K562 (cell line): Measurements from ENCODE around the gene MEIOB. TPM values are rescaled to one million over a fixed set of nuclear protein-coding genes. Genes with fewer than 3 reads are reported as not detected.
A peak's percentile ranks its signal among the peaks of the same experiment; 100 is the strongest.

ENCODE experiments used
- ATAC-seq: fragments of 200-7000 bp; cut with Tn5 transposase; 3 replicates; pipeline ENCODE4 v1.9.1; 2020; ENCODE audit warnings: moderate library complexity
- BruUV-seq: library from RNA; stranded (reverse); fragments of 400-500 nt; replicated peaks from 2 replicates; lab custom pipeline; 2021; lab: Mats Ljungman, UMichigan
- CTCF ChIA-PET: fragments of 300-600 bp; formaldehyde crosslinking; extraction: SDS; loops from one replicate; lab custom pipeline; 2021; ENCODE audit warnings: low intra/inter-chr PET ratio; lab: Yijun Ruan, JAX
- POLR2A ChIA-PET: fragments of 300-600, 350-650 bp; sonication (Branson Sonifier 250); formaldehyde crosslinking; extraction: SDS; loops from one replicate; lab custom pipeline; 2021; ENCODE audit warnings: antibody characterized with exemption, inconsistent platforms; lab: Yijun Ruan, JAX
- DNase-seq, 4 experiments: peaks; one replicate each; pipeline versions ENCODE4 v3.0.0 to v3.0.0-alpha.2; 2011 to 2018; ENCODE audit warnings: low spot score in 3 of 4, mixed read lengths in 3 of 4; ENCODE audit errors: extremely low read depth in 1 of 4
- FAIRE-seq: peaks from 2 replicates; lab custom pipeline; 2011; peaks lifted over from hg19 to GRCh38; lab: Jason Lieb, UNC
- H2AFZ ChIP-seq: 2 replicates; pipeline ENCODE4 v1.6.0; 2011; ENCODE audit warnings: low read depth, low read length, control low read depth, inconsistent platforms
- H3K27ac ChIP-seq: fragments of 200-600 bp; 3 replicates; pipeline ENCODE4 v1.8.0; 2011; ENCODE audit warnings: low read depth, mild to moderate bottlenecking, control low read depth, inconsistent platforms, low read length, moderate library complexity, mixed read lengths; ENCODE audit errors: extremely low read depth
- H3K27me3 ChIP-seq, 2 experiments: fragments of 300-600 bp in 1 of 2; 2 replicates in 1 of 2; 3 replicates in 1 of 2; pipeline versions ENCODE4 v1.6.0 to v1.8.0; 2011; ENCODE audit warnings: inconsistent platforms in 2 of 2, low read length in 2 of 2, mild to moderate bottlenecking in 1 of 2, mixed read lengths in 1 of 2, moderate library complexity in 1 of 2; ENCODE audit not compliant: control insufficient read depth in 2 of 2, insufficient read depth in 2 of 2
- H3K36me3 ChIP-seq: fragments of 300-600 bp; 3 replicates; pipeline ENCODE4 v1.8.0; 2011; ENCODE audit warnings: mild to moderate bottlenecking, low read length, inconsistent platforms; ENCODE audit not compliant: control insufficient read depth, insufficient read depth
- H3K4me1 ChIP-seq, 2 experiments: fragments of 200-600 bp in 1 of 2; replicated peaks in 1 of 2; 2 replicates in 1 of 2; 3 replicates in 1 of 2; pipeline versions ENCODE4 v1.5.1 to v1.8.0; 2011; ENCODE audit warnings: inconsistent platforms in 2 of 2, low read length in 2 of 2, mild to moderate bottlenecking in 1 of 2, mixed read lengths in 1 of 2, moderate library complexity in 1 of 2; ENCODE audit not compliant: control insufficient read depth in 2 of 2, insufficient read depth in 2 of 2
- H3K4me2 ChIP-seq: 2 replicates; pipeline ENCODE4 v1.6.1; 2011; ENCODE audit warnings: low read length, control low read depth, inconsistent platforms, mixed read lengths; ENCODE audit not compliant: insufficient read depth
- H3K4me3 ChIP-seq: fragments of 200-600 bp; sonication (generic), shearing (Covaris generic); 2 replicates; pipeline ENCODE4 v1.5.1; 2016; ENCODE audit warnings: control low read depth, inconsistent platforms
- H3K79me2 ChIP-seq: fragments of 200-600 bp; 3 replicates; pipeline ENCODE4 v1.8.0; 2011; ENCODE audit warnings: low read length, inconsistent platforms; ENCODE audit not compliant: control insufficient read depth, insufficient read depth
- H3K9ac ChIP-seq, 2 experiments: 2 replicates each; pipeline versions ENCODE4 v1.6.0 to v1.6.1; 2011; ENCODE audit warnings: low read depth in 2 of 2, low read length in 2 of 2, control low read depth in 1 of 2, inconsistent platforms in 1 of 2, mild to moderate bottlenecking in 1 of 2, mixed read lengths in 1 of 2; ENCODE audit not compliant: insufficient read depth in 1 of 2
- H3K9me1 ChIP-seq: one replicate; pipeline ENCODE4 v1.6.0; 2011; ENCODE audit warnings: inconsistent platforms, mild to moderate bottlenecking, low read length, moderate library complexity; ENCODE audit not compliant: control insufficient read depth, insufficient read depth
- H3K9me3 ChIP-seq: replicated peaks from 2 replicates; pipeline ENCODE4 v1.5.1; 2011; ENCODE audit warnings: low read depth, low read length, inconsistent platforms; ENCODE audit not compliant: control insufficient read depth, insufficient read depth
- H4K20me1 ChIP-seq: replicated peaks from 2 replicates; pipeline ENCODE4 v1.6.1; 2011; ENCODE audit warnings: low read length, inconsistent platforms, mixed read lengths; ENCODE audit not compliant: control insufficient read depth, insufficient read depth
- ASH1L ChIP-seq: fragments of 450-650 bp; IDR thresholded peaks from 2 replicates; pipeline ENCODE4 v1.6.1; 2018; ENCODE audit warnings: borderline replicate concordance, mild to moderate bottlenecking, low read depth; ENCODE audit not compliant: partially characterized antibody
- CREB1 ChIP-seq, 2 experiments: sonication (generic) in 1 of 2; formaldehyde crosslinking in 1 of 2; IDR thresholded peaks; 2 replicates each; pipeline versions ENCODE4 v1.6.1 to v1.8.0; 2012 to 2022; ENCODE audit warnings: inconsistent platforms in 1 of 2, mild to moderate bottlenecking in 1 of 2, missing genetic modification reagents in 1 of 2, moderate library complexity in 1 of 2
- HMG20A ChIP-seq: fragments of 450-650 bp; formaldehyde crosslinking; conservative IDR thresholded peaks from 2 replicates; pipeline ENCODE4 v1.4.0; 2020; ENCODE audit warnings: mild to moderate bottlenecking, mixed read lengths
- HNRNPLL ChIP-seq: fragments of 200-400 bp; formaldehyde crosslinking; IDR thresholded peaks from 2 replicates; pipeline ENCODE4 v1.6.1; 2017; ENCODE audit warnings: low read length, low read depth, mild to moderate bottlenecking; ENCODE audit not compliant: poor library complexity, severe bottlenecking
- KAT8 ChIP-seq: fragments of 450-650 bp; IDR thresholded peaks from 2 replicates; pipeline ENCODE4 v1.6.1; 2016; ENCODE audit warnings: low read depth, mild to moderate bottlenecking
- KDM1A ChIP-seq, 2 experiments: fragments of 450-650 bp; IDR thresholded peaks; 2 replicates each; pipeline ENCODE4 v1.6.1; 2016; ENCODE audit warnings: mild to moderate bottlenecking in 2 of 2
- MAFK ChIP-seq: IDR thresholded peaks from 2 replicates; pipeline ENCODE4 v1.6.1; 2011; ENCODE audit warnings: low read length, improper control_type of control experiment
- MYBL2 ChIP-seq, 2 experiments: fragments of 450-650 bp in 1 of 2; sonication (generic) in 1 of 2; formaldehyde crosslinking in 1 of 2; IDR thresholded peaks; 2 replicates each; pipeline versions ENCODE4 v1.6.1 to v1.8.1; 2017 to 2022; ENCODE audit warnings: borderline replicate concordance in 1 of 2, inconsistent platforms in 1 of 2, low read depth in 1 of 2, mild to moderate bottlenecking in 1 of 2, missing genetic modification reagents in 1 of 2, moderate library complexity in 1 of 2
- NCOA6 ChIP-seq: fragments of 450-650 bp; IDR thresholded peaks from 2 replicates; pipeline ENCODE4 v1.6.1; 2017; ENCODE audit warnings: mild to moderate bottlenecking
- POLR2G ChIP-seq: fragments of 200-400 bp; formaldehyde crosslinking; IDR thresholded peaks from 2 replicates; pipeline ENCODE4 v1.6.1; 2017; ENCODE audit warnings: low read depth, mild to moderate bottlenecking, antibody characterized with exemption, low read length, moderate library complexity
- TCF15 ChIP-seq: fragments of 250-450 bp; sonication (Bioruptor Pico); IDR thresholded peaks from 2 replicates; pipeline ENCODE4 v1.8.0; 2022; ENCODE audit warnings: moderate library complexity, mild to moderate bottlenecking, inconsistent platforms
- XRCC5 ChIP-seq: fragments of 200-400 bp; formaldehyde crosslinking; IDR thresholded peaks from 2 replicates; pipeline ENCODE4 v1.6.1; 2017; ENCODE audit warnings: low read depth, mild to moderate bottlenecking, low read length
- ZC3H4 ChIP-seq: sonication (generic); formaldehyde crosslinking; IDR thresholded peaks from 2 replicates; pipeline ENCODE4 v1.9.0; 2021; ENCODE audit warnings: missing genetic modification reagents, borderline replicate concordance
- ZNF41 ChIP-seq: fragments of 250-450 bp; sonication (Bioruptor Pico); conservative IDR thresholded peaks from 2 replicates; pipeline ENCODE4 v1.4.0; 2020; ENCODE audit warnings: mild to moderate bottlenecking
- WGBS: fragments of 100-300 bp; shearing (Covaris generic); methylation state at CpG from one replicate; pipeline ENCODE4 v1.1.6; 2016; ENCODE audit warnings: low coverage, mixed read lengths; ENCODE audit not compliant: insufficient coverage; ENCODE audit errors: missing lambda C conversion rate; 5-methylcytosine and 5-hydroxymethylcytosine counted together
- in situ Hi-C: fragments of 300-500 bp; cut with MboI; formaldehyde crosslinking; loops from 4 replicates; pipeline ENCODE4 v1.15.0; 2018; ENCODE audit warnings: inconsistent platforms, mixed read lengths
- intact Hi-C: fragments of 100-400 bp; cut with micrococcal nuclease; formaldehyde crosslinking; loops from 2 replicates; pipeline ENCODE4 v1.14.2; 2022
- polyA plus RNA-seq, 8 experiments: library from polyadenylated mRNA; depleted of rRNA in 4 of 8; stranded (reverse) in 5 of 8; unstranded in 3 of 8; fragments of >200 nt; fragmentation: Nextera tagmentation in 2 of 8; fragmentation: Illumina TruSeq in 1 of 8; extraction: Ambion mirVana in 2 of 8; extraction: Trizol in 1 of 8; gene quantifications; 2 replicates each; pipeline versions ENCODE4 v1.2.1 to v1.2.3, GENCODE V29; 2011 to 2014; ENCODE audit warnings: inconsistent platforms in 1 of 8, missing spikeins in 1 of 8
- total RNA-seq, 7 experiments: library from RNA; depleted of rRNA in 6 of 7; stranded (reverse); fragments of >200 nt in 6 of 7; fragmentation: Illumina TruSeq in 2 of 7; extraction: Trizol in 2 of 7; gene quantifications; 2 replicates each; pipeline versions ENCODE4 v1.2.1 to v1.2.3, GENCODE V29; 2011 to 2021; ENCODE audit warnings: low replicate concordance in 1 of 7
- TF ChIP-seq, protein P1 (sequence below): fragments of 250-450 bp; sonication (Bioruptor Pico); IDR thresholded peaks from 2 replicates; pipeline ENCODE4 v1.4.0; 2020; ENCODE audit warnings: mild to moderate bottlenecking
- TF ChIP-seq, protein P2 (sequence below): fragments of 250-450 bp; sonication (Bioruptor Pico); IDR thresholded peaks from 2 replicates; pipeline ENCODE4 v1.9.0; 2021; ENCODE audit warnings: mild to moderate bottlenecking
- TF ChIP-seq, protein P3 (sequence below): sonication (generic); formaldehyde crosslinking; IDR thresholded peaks from 2 replicates; pipeline ENCODE4 v1.8.1; 2023; ENCODE audit warnings: mild to moderate bottlenecking, missing genetic modification reagents

MEIOB gene
- total and polyA plus RNA-seq, 9 of the 15 experiments (the other 6 are each of a cell fraction or from before 2014, with no cell fraction given) = 25.4 to 203 (median 97.6) TPM

DNA sequence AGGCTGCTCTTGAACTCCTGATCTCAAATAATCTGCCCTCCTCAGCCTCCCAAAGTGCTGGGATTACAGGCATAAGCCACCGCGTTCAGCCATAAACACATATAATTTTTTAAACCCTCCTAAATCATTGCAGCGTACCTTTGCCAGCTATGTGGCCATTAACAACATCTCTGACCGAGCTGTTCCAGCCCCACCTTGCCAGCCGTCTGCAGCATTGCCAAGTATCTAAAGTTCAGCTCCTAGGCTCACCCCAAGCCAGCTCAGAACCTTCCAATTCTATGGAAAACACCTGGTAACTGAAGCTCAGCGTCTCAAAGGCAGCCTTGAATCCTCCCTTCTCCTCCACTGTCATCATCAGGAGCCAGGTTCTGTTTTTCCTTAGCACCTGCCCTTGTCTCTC is 5.1 kb upstream of the MEIOB start:
- intact Hi-C loops (no loop called here), in situ Hi-C loops (no loop called here)
- peaks cover 9 to 10% of the 10 kb centered on the region in 2 experiments; a peak in 4 of 5 replicates for H3K4me1 ChIP-seq
- H4K20me1 ChIP-seq = no peaks in the 10 kb centered on the region
- WGBS = 45% methylated on average over 6 of the region's 6 CpGs
- ChIA-PET CTCF (interaction anchor here (0.6 kb wide), 1 partner anchor 30 kb away, joined by 3 read pairs; no protein-coding TSS in a partner anchor), POLR2A (interaction anchor here (1.0 to 1.6 kb wide), 4 partner anchors 8 to 83 kb away, joined by 3 to 5 read pairs (median 4); no protein-coding TSS in a partner anchor)
- H3K79me2 ChIP-seq = no peaks in the 10 kb centered on the region
- H3K36me3 ChIP-seq = no peaks in the 10 kb centered on the region
- TF ChIP-seq ZC3H4 (CRISPR knock-in tag) (no peak), TCF15 (CRISPR knock-in tag) (no peak), XRCC5 (no peak), HNRNPLL (no peak), ASH1L (no peak), POLR2G (no peak), MAFK (no peak), ZNF41 (CRISPR knock-in tag) (no peak), NCOA6 (no peak), KDM1A (IDR thresholded peaks at IDR 0.05) (no peak), MYBL2 (IDR thresholded peaks at IDR 0.05; ENCODE audit: low read depth) (no peak), MYBL2 (CRISPR knock-in tag; IDR thresholded peaks at IDR 0.05; ENCODE audit: borderline replicate concordance) (no peak), KAT8 (no peak), HMG20A (CRISPR knock-in tag) (no peak), CREB1 (IDR thresholded peaks at IDR 0.05) (no peak), CREB1 (CRISPR knock-in tag; IDR thresholded peaks at IDR 0.05) (no peak)
- TF ChIP-seq, protein P1, sequence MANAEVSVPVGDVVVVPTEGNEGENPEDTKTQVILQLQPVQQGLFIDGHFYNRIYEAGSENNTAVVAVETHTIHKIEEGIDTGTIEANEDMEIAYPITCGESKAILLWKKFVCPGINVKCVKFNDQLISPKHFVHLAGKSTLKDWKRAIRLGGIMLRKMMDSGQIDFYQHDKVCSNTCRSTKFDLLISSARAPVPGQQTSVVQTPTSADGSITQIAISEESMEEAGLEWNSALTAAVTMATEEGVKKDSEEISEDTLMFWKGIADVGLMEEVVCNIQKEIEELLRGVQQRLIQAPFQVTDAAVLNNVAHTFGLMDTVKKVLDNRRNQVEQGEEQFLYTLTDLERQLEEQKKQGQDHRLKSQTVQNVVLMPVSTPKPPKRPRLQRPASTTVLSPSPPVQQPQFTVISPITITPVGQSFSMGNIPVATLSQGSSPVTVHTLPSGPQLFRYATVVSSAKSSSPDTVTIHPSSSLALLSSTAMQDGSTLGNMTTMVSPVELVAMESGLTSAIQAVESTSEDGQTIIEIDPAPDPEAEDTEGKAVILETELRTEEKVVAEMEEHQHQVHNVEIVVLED (CRISPR knock-in tag) = no peak
- TF ChIP-seq, protein P2, sequence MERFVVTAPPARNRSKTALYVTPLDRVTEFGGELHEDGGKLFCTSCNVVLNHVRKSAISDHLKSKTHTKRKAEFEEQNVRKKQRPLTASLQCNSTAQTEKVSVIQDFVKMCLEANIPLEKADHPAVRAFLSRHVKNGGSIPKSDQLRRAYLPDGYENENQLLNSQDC (CRISPR knock-in tag) = no peak
- TF ChIP-seq, protein P3, sequence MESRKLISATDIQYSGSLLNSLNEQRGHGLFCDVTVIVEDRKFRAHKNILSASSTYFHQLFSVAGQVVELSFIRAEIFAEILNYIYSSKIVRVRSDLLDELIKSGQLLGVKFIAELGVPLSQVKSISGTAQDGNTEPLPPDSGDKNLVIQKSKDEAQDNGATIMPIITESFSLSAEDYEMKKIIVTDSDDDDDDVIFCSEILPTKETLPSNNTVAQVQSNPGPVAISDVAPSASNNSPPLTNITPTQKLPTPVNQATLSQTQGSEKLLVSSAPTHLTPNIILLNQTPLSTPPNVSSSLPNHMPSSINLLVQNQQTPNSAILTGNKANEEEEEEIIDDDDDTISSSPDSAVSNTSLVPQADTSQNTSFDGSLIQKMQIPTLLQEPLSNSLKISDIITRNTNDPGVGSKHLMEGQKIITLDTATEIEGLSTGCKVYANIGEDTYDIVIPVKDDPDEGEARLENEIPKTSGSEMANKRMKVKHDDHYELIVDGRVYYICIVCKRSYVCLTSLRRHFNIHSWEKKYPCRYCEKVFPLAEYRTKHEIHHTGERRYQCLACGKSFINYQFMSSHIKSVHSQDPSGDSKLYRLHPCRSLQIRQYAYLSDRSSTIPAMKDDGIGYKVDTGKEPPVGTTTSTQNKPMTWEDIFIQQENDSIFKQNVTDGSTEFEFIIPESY (CRISPR knock-in tag) = no peak
- no peaks in the 10 kb centered on the region for H3K9me1 ChIP-seq
- H3K4me3 ChIP-seq = no peak overlapping the region
- no peak for DNase-seq
- no peak for FAIRE-seq
- BruUV-seq = no TSS peak
- H3K27ac ChIP-seq = no peak overlapping the region
- H3K27me3 ChIP-seq = peaks cover 0 to 5% of the 10 kb centered on the region in 2 experiments; a peak in 3 of 5 replicates
- H3K4me2 ChIP-seq = no peak overlapping the region
- H3K9me3 ChIP-seq = no peaks in the 10 kb centered on the region
- no peak for ATAC-seq
- no peak overlapping the region for H2AFZ ChIP-seq
- peak overlapping the region in 1 of 2 experiments; percentile 52; a peak in 1 of 4 replicates for H3K9ac ChIP-seq
